Breast epithelium (tissue), 3 donors: ENCODE data around the gene SLC27A5.
A peak's percentile ranks its signal among the peaks of the same experiment; 100 is the strongest.

ENCODE experiments used
- CTCF ChIP-seq, 3 donors: fragments of 450-650 bp; IDR thresholded peaks; one replicate each; pipeline ENCODE4 v1.5.1; 2016 to 2017; ENCODE audit warnings: antibody characterized with exemption in 3 of 3, mild to moderate bottlenecking in 3 of 3, moderate library complexity in 3 of 3
- POLR2A ChIP-seq: fragments of 450-650 bp; IDR thresholded peaks from one replicate; pipeline ENCODE4 v1.6.1; 2016; ENCODE audit warnings: antibody characterized with exemption, mild to moderate bottlenecking, moderate library complexity

- TF ChIP-seq CTCF (IDR thresholded peaks at IDR 0.05) (peak; percentile 18 to 38 (median 36)), POLR2A (peak; percentile 26)
These were observed 12.5 kb downstream of the SLC27A5 start for GRCh38 chr19:58499021-58499927.
